Measurements from ENCODE around the gene PAOX. TPM values are rescaled to one million over a fixed set of nuclear protein-coding genes. Genes with fewer than 3 reads are reported as not detected.
A peak's percentile ranks its signal among the peaks of the same experiment; 100 is the strongest.

The PAOX gene
- polyA plus RNA-seq, 2 of the 4 experiments (the other 2 are of a cell fraction): 1.6 to 2.3 TPM

DNA sequence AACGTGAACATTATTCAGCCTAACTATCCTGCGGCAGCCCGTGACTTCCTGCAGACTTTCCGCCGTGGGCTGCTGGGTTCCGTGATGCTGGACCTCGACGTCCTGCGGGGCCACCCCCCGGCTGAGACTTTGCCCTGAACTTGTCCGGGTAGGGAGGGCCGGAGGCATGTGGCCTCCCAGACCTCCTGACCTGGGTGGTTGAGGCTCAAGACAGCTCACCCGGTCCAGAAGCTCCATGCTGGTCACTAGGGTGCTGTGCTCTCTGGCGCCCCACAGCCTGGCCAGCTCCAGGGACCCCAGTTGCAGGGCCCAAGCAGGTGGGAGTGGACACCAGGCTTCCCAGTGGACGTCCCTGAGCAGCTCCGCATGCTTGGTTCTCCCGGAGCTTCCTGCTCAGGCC lies 41.0 kb downstream of the PAOX start:
- Histone ChIP-seq H3K9me3 (no peaks in the 10 kb centered on the region), H3K4me1 (peaks cover 7% of the 10 kb centered on the region; the same call in 2 of the 3 replicates), H3K27ac (no peak overlapping the region), H3K4me2 (no peak overlapping the region), H3K4me3 (no peak overlapping the region)
- TF ChIP-seq POLR2AphosphoS2 (conservative IDR thresholded peaks at IDR 0.05; ENCODE audit: low read length) (no peak), NPAS2 (CRISPR knock-in tag; IDR thresholded peaks at IDR 0.05; ENCODE audit: borderline replicate concordance) (no peak), POLR2A (IDR thresholded peaks at IDR 0.05; ENCODE audit: low read length) (no peak), FOSB (CRISPR knock-in tag; IDR thresholded peaks at IDR 0.05) (no peak), PHF8 (IDR thresholded peaks at IDR 0.05; ENCODE audit: borderline replicate concordance, low read depth) (no peak), HOXA7 (CRISPR knock-in tag; IDR thresholded peaks at IDR 0.05) (no peak), MAFK (IDR thresholded peaks at IDR 0.05; ENCODE audit: partially characterized antibody) (no peak), GATA3 (IDR thresholded peaks at IDR 0.05; ENCODE audit: borderline replicate concordance) (no peak), JUNB (IDR thresholded peaks at IDR 0.05) (no peak), EHMT2 (IDR thresholded peaks at IDR 0.05; ENCODE audit: low read depth) (no peak), RNF2 (IDR thresholded peaks at IDR 0.05; ENCODE audit: borderline replicate concordance, low read depth) (no peak), MYC (IDR thresholded peaks at IDR 0.05; ENCODE audit: borderline replicate concordance, low read length) (no peak), HOXB13 (CRISPR knock-in tag; IDR thresholded peaks at IDR 0.05; ENCODE audit: low read depth) (no peak)
- TF ChIP-seq, protein P1, sequence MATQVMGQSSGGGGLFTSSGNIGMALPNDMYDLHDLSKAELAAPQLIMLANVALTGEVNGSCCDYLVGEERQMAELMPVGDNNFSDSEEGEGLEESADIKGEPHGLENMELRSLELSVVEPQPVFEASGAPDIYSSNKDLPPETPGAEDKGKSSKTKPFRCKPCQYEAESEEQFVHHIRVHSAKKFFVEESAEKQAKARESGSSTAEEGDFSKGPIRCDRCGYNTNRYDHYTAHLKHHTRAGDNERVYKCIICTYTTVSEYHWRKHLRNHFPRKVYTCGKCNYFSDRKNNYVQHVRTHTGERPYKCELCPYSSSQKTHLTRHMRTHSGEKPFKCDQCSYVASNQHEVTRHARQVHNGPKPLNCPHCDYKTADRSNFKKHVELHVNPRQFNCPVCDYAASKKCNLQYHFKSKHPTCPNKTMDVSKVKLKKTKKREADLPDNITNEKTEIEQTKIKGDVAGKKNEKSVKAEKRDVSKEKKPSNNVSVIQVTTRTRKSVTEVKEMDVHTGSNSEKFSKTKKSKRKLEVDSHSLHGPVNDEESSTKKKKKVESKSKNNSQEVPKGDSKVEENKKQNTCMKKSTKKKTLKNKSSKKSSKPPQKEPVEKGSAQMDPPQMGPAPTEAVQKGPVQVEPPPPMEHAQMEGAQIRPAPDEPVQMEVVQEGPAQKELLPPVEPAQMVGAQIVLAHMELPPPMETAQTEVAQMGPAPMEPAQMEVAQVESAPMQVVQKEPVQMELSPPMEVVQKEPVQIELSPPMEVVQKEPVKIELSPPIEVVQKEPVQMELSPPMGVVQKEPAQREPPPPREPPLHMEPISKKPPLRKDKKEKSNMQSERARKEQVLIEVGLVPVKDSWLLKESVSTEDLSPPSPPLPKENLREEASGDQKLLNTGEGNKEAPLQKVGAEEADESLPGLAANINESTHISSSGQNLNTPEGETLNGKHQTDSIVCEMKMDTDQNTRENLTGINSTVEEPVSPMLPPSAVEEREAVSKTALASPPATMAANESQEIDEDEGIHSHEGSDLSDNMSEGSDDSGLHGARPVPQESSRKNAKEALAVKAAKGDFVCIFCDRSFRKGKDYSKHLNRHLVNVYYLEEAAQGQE (IDR thresholded peaks at IDR 0.05): no peak
- 92% methylated on average over 15 of the region's 17 CpGs for WGBS (ENCODE audit: missing lambda C conversion rate)
- FAIRE-seq (no peak), DNase-seq (ENCODE audit: low read depth in 1 of 2, low spot score in 1 of 2) (no peak), ATAC-seq (no peak)
- ChIA-PET CTCF (interaction anchor here (1.0 to 3.8 kb wide), 4 partner anchors 8 to 100 kb away, joined by 4 to 23 read pairs (median 8); no protein-coding TSS in a partner anchor), POLR2A (no interaction called here)

DNA sequence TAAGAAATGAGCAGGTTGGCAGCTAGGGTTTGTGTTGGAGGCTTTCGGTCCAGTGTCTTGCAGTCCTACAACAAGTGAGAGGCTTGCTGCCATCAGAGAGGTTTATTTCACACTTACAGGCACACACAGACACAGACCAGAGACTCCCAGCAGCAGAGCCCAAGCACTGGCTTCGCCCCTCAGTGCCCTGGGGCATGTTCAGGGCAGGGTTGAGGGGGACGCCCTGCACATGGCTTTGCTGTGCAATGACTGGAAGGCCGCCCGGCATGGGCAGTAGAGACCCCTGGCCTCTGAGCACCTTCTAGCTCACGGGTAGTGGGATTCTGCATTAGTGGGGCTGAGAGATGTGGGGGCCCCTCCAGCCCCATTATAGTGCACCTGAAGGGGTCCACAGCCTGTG lies 41.5 kb downstream of the PAOX start:
- H3K27ac ChIP-seq: no peak overlapping the region
- H3K4me2 ChIP-seq: no peak overlapping the region
- H3K4me1 ChIP-seq: peaks cover 7% of the 10 kb centered on the region; the same call in 2 of the 3 replicates
- DNase-seq (ENCODE audit: low read depth in 1 of 2, low spot score in 1 of 2) (no peak), FAIRE-seq (no peak), ATAC-seq (no peak)
- POLR2A ChIA-PET: no interaction called here
- H3K4me3 ChIP-seq: no peak overlapping the region
- WGBS (ENCODE audit: missing lambda C conversion rate): 78% methylated on average over 6 of the region's 6 CpGs
- no peaks in the 10 kb centered on the region for H3K9me3 ChIP-seq
- CTCF ChIA-PET: interaction anchor here (1.0 to 3.8 kb wide), 4 partner anchors 9 to 100 kb away, joined by 4 to 23 read pairs (median 8); no protein-coding TSS in a partner anchor
- TF ChIP-seq HOXA7 (CRISPR knock-in tag; IDR thresholded peaks at IDR 0.05): no peak
- TF ChIP-seq CEBPB (IDR thresholded peaks at IDR 0.05): no peak
- no peak for TF ChIP-seq TFCP2L1 (CRISPR knock-in tag; IDR thresholded peaks at IDR 0.05)
- TF ChIP-seq CBX2 (IDR thresholded peaks at IDR 0.05; ENCODE audit: borderline replicate concordance, low read depth): no peak
- TF ChIP-seq JUNB (IDR thresholded peaks at IDR 0.05): no peak

DNA sequence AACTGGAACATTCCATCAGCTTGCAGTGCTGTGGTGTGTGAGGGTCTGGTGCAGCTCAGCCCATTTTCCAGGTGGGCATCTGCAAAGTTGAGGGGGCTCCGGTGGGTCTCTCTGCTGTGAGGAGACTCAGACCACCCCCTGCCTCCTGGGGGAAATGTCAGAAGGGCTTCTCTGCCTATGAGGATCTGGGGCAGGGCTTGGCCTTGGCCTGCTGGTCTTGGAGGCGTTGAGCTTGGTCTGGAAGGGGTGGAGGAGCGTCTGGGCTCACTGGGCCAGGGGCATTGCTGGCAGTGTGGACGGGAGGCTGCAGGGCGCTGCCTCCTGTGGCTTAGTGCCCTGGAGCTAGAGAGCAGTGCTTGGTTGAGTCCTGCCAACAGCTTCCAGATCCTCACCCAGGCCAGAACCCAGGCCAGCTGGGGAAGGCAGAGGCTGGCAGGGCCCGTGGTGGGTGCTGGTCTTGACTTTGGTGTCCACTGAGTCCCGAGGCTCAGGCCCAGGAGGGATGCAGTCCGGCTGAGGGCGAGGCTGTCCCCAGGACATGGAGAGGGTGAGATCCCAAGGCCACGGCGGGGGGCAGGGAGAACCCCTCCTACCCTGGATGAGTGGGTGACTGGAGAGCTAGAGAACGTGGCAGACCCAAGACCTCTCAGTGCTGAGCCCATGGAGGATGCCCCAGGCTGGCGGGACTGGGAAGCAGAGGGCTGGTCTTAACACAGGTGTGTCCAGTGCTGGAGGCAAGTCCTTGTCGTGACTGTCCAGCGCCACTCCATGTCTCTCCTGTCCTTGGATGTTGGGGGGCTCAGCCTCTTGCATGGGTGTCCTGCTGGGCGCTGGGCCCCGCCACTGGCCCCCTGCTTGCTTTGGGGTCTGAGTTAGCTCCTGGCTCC lies 42.5 kb downstream of the PAOX start:
- CTCF ChIA-PET: interaction anchor here (1.2 to 3.8 kb wide), 4 partner anchors 9 to 99 kb away, joined by 4 to 23 read pairs (median 7); no protein-coding TSS in a partner anchor
- Histone ChIP-seq H3K4me1 (peaks cover 7% of the 10 kb centered on the region; the same call in 2 of the 3 replicates), H3K4me2 (no peak overlapping the region), H3K4me3 (no peak overlapping the region), H3K9me3 (no peaks in the 10 kb centered on the region), H3K27ac (no peak overlapping the region)
- POLR2A ChIA-PET: no interaction called here
- TF ChIP-seq, protein P2, sequence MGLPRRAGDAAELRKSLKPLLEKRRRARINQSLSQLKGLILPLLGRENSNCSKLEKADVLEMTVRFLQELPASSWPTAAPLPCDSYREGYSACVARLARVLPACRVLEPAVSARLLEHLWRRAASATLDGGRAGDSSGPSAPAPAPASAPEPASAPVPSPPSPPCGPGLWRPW (IDR thresholded peaks at IDR 0.05): no peak
- no peak for TF ChIP-seq MYC (IDR thresholded peaks at IDR 0.05; ENCODE audit: borderline replicate concordance, low read length)
- TF ChIP-seq HOXB5 (CRISPR knock-in tag; IDR thresholded peaks at IDR 0.05): no peak
- TF ChIP-seq BHLHE40 (IDR thresholded peaks at IDR 0.05; ENCODE audit: low read depth, low read length): no peak
- no peak for TF ChIP-seq FOSL2 (IDR thresholded peaks at IDR 0.05)
- TF ChIP-seq FOSL2 (CRISPR knock-in tag; IDR thresholded peaks at IDR 0.05): no peak
- no peak for TF ChIP-seq POLR2AphosphoS2 (conservative IDR thresholded peaks at IDR 0.05; ENCODE audit: low read length)
- no peak for TF ChIP-seq GATA3 (IDR thresholded peaks at IDR 0.05; ENCODE audit: borderline replicate concordance)
- no peak for TF ChIP-seq NFE2L2 (conservative IDR thresholded peaks at IDR 0.05; ENCODE audit: low read length)
- no peak for TF ChIP-seq JUNB (IDR thresholded peaks at IDR 0.05)
- TF ChIP-seq HEYL (CRISPR knock-in tag; IDR thresholded peaks at IDR 0.05): no peak
- no peak for TF ChIP-seq ZFP36 (IDR thresholded peaks at IDR 0.05; ENCODE audit: borderline replicate concordance, partially characterized antibody)
- TF ChIP-seq, protein P3, sequence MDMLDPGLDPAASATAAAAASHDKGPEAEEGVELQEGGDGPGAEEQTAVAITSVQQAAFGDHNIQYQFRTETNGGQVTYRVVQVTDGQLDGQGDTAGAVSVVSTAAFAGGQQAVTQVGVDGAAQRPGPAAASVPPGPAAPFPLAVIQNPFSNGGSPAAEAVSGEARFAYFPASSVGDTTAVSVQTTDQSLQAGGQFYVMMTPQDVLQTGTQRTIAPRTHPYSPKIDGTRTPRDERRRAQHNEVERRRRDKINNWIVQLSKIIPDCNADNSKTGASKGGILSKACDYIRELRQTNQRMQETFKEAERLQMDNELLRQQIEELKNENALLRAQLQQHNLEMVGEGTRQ (IDR thresholded peaks at IDR 0.05): no peak
- 93% methylated on average over 11 of the region's 17 CpGs for WGBS (ENCODE audit: missing lambda C conversion rate)
- DNase-seq (ENCODE audit: low read depth in 1 of 2, low spot score in 1 of 2) (no peak), FAIRE-seq (no peak), ATAC-seq (peak in 1 of 2 experiments; percentile 18; a peak in 3 of 6 replicates)

Data from A549 (cell line).